HG03159 (cell line): ENCODE measurements around the gene IL4R.
A peak's percentile ranks its signal among the peaks of the same experiment; 100 is the strongest.
"Not testable (repeated sequence)": the region's sequence is repeated elsewhere in the genome, so short reads cannot be mapped to it uniquely, and the experiment has no call there.

Experiments used
- ATAC-seq: cut with Tn5 transposase; IDR thresholded peaks from one replicate; pipeline ENCODE4 v1.9.1; 2021; ENCODE audit warnings: mild to moderate bottlenecking, moderate library complexity; ENCODE audit not compliant: unreplicated experiment

The IL4R gene

DNA sequence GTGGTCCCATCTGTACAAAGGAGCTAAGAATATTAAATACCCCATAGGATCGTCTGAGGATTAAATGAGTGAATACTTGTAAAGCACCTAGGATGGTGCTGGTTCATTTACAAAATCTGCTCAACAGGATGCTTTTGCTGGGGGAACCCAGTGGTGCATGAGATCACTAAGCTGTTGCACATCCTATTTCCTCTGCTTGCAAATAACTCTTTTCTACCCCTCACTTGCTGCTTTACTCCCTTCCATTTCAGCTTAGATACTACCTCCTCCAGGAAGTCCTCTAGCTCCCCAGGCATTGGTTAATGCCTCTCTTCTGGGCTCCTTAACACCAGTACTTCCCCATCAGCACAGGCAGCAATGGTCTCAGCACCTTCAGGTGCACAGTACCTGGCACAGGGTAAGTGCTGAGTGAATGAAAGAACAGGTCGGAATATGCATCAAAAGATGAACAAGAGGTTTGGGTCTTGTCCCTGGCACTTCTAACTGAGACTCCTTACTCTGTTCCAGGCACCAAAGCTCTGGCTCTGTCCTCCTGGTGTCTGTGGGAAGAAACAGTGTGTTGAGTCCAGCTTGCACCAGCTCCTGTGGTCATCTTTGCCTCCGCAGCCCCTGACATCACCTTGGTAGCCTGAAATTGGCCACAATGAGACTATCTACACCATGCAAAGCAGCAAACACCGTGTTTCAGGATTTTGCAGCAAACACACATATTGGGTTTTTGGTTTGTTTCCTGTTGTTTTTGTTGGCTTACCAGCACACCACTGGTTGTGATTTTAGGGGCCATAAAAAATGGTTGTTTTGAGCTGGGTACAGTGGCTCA is 64.1 kb downstream of the IL4R start:
- ATAC-seq: no peak

DNA sequence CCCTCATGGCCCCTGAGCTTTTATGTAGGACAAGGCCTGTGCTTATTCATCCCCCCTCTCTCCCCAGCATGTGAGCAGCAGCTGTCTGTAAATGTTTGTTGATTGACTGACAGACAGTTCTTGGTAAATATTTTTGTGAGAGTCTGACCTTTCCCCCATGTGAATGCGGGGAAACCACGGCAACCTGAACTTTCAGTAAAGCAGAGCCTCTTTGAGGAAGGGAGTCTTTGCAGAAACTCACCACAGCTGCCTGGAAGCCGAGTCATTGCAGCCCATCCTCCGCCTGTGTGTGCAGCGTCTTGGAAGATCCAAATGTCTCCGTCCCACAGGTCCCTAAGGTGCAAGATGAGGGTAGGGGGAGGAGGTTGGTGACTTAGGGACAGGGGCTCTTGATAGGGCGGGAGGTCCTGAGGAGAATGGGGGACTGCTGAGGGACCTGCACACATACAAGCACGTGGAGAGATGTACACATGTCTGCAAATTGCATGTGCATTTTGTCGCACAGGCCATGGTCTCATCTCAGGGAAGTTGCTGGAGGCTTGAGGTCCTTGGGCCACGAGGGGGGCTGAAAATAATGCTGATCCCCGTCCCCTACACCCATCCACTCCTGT is 65.2 kb downstream of the IL4R start:
- ATAC-seq: no peak

DNA sequence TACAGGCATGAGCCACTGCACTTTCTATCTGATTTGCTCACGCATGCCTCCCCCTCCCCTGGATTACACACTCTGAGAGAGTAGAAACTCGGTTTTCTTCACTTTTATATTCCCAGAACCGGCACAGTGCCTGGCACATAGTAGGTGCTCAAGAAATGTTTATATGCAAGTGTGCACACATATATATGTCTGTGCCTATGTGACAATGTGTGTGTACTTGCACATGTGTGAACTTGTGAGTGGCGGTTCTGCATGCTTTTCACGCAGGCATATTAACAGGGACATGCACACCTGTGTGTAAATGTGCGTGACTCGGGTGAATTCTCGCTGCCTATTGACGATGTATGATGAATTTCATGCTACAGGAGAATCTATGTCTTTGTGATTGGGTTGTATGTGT is 66.1 kb downstream of the IL4R start:
- no peak for ATAC-seq

DNA sequence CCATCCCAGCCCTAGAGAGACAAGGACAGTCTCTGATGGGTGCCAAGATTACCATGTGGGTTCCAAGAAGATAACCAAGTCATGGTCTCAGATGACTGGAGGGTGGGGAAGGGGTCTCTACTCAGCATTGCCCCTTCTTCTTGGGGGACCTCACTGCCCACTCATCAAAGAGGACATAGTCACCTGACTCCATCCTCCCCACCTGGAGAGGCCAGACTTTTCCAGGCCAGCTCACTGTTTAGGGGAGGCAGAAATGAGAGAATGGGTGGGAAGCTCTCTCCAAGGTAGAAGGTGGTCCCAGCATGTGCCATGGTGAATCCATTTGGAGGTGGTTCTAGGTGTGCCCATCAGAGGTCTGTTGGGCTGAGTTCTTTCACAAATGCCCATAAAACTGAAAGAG is 67.5 kb downstream of the IL4R start:
- ATAC-seq: no peak

DNA sequence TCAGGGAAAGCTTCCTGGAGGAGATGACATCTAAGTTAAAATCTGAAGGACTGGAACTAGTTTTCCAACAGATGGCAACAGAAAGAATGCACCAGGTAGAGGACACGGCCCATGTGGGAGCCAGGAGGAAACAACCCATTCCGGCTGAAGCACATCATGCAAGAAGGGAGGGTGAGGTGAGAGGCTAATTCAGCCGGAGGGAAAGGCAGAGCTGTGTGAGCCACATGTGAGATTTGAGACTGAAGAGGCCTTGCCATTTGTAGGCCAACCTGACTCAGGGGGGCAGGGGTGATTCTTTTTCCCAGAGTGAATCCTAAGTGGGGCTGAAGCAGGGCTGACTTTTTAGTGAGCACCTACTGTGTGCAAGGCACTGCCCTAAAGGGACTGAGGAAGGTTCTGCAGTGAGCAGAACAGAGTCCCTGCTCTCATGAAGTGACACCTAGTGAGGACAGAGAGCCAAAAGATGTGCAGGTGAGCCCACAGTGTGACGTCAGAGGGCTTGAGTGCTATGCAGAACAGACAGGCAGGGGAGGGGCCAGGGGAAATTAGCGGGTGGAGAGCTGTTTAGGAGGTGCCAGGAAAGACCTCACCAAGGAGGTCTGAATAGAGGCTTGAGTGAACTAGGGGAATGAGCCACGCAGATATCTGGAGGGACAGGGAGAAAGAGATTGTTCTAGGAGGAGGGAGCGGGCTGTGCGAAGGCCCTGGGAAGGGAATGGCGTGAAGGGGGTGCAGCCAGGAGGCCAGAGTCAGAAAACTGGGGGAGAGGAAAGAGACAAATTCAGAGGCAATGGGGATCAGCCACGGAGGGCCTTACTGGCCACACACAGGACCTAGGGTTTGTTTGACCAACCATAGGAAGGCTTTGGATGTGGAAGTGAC is 68.4 kb downstream of the IL4R start:
- no peak for ATAC-seq

DNA sequence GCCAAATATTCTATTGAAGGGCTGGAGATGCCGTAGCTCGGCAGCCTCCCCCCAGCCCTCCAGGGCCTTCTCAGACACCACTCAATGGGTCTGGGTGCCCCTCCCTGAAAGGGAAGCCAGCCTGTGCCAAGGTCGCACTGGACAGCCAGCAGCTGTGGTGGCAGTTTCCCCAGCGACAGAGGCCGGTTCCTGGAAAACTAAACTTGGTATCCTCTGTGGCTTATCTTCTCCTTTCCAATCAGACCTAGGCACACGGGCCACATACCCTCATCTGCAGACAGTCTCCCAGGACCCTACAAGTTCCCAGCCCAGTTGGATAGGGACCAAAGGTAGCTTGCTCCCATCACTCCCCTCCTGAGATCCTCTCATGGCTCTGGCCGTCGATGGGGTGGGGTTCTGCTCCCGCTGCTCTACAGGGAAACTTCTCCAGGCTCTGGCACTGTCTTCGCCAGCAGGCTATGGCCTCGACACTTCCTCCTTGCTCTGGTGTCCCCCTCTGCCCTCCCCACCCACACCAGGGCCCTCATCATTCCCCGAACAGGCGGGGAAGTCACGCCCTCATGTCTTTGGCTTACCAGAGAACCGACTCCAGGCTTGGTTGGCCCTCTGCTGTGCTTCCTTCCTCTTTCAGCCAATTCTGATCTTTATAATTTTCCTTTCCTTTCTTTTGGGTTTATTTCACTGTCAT is 69.9 kb downstream of the IL4R start:
- no peak for ATAC-seq

DNA sequence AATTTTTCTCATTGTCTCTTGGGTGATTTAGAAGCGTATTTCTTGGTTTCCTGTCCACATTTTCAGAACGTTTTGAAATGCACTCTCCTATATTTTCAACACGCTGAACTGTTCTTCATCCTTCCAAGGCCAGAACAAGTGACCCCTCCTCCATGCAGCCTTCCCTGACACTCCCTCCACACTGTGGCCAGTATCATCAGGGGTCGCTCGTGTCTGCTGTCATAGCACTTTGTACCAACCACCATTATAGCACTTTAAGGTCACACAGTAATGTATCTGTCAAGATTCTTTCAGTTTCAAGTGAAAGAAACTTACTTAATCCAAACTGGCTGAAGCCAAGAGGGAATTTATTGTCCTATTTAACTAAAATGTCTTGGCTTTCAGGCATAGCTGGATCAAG is 70.7 kb downstream of the IL4R start:
- ATAC-seq: no peak

DNA sequence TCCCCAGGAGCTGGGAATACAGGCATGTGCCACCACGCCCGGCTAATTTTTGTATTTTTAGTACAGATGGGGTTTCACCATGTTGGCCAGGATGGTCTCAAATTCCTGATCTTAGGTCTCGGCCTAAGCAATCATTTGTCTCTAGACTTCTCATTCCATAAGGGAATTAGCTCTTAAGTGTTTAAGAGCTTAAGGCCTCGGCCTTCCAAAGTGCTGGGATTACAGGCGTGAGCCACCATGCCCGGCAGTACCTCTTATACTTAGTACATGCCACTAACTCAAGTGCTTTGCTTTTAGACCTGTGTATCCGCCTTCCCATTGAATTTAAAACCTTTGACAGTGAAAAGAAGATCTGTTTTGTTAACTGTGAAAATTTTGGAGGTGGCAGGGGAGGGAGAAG is 71.6 kb downstream of the IL4R start:
- ATAC-seq: no peak

DNA sequence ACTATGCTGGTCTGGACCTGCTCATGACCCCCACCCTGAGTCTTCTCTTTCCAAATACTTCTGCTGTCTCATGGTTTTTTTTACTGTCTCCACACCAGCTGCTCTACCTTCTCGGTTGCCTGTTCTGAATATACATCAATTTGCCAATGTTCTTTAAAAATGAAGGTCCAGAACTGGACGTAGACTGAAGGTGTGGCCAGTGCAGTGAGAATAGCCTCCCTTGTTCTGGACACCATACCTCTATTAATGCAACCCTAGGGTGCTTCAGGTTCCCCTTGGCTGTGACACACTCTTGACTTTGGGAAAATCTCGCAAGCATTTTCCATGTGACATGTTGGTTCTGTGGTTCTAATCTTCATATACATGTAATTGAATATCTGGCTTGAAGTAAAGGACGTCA is 72.9 kb downstream of the IL4R start:
- ATAC-seq: no peak

DNA sequence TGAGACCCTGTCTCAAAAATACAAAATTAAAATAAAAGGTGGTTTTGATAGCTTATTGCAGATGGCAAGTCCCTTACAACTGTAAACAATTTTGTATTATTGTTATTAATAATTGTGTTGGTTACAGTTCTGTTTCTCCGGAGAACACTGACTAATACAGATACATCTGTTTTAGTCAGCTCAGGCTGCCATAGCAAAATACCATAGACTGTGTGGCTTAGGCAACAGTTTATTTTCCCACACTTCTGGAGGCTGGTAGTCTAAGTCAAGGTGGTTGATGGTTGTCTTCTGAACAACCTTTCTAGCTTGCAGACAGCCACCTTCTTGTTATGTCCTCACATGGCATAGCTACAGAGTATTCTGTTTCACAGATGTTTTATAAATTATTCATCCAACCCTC is 74.0 kb downstream of the IL4R start:
- ATAC-seq: peak; percentile 69

DNA sequence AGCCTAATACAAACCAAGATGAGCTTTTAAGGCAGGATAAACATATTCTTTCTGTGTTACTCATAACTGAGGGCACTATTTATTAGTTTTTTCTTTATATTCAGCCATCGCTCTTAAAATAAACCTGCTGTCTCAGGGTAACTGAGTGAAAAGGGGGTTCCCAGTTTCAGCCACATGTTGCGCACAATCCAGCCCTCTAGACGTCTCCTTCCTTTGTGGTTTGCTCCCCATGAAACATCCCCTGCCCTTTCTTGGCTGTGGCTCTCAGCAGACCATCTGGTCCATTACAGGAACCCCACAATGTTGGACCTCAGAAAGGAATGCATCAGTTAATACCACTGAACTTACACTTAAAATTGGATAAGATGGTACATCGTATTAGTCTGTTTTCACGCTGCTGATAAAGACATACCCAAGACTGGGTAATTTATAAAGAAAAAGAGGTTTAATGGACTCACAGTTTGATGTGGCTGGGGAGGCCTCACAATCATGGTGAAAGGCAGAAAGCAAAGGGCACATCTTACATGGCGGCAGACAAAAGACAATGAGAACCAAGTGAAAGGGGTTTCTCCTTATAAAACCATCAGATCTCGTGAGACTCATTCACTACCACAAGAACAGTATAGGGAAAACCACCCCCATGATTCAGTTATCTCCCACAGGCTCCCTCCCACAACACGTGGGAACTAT is 75.6 kb downstream of the IL4R start:
- no peak for ATAC-seq

DNA sequence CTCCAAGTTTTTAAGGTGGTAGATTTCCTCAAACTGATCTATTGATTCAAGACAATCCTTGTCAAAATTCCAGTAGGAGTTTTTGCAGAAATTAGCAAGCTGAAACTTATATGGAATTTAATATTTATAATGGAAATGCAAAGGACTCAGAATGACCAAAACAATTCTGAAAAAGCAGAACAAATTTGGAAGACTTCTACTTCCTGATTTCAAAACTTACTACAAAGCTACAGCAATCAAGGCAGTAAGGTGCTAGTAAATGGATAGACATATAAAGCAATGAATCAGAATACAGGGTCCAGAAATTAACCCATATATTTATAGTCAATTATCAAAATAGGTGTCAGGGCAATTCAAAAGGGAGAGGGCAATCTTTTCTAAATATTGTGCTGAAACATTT is 76.4 kb downstream of the IL4R start:
- ATAC-seq: no peak

DNA sequence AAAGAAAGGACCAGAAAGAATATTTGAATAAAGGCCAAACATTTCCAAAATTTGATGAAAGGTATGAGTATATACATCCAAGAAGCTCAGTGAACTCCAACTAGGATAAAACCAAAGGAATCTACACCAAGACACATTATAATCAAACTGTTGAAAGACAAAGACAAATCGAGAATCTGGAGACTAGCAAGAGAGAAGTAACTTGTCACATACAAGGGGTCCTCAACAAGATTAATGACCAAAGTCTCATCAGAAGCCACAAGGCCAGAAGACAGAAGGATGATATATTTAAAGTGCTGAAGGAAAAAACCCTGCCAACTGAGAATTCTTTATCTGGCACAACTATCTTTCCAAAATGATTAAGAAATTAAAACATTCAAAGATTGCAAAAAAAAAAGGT is 78.9 kb downstream of the IL4R start:
- no peak for ATAC-seq

DNA sequence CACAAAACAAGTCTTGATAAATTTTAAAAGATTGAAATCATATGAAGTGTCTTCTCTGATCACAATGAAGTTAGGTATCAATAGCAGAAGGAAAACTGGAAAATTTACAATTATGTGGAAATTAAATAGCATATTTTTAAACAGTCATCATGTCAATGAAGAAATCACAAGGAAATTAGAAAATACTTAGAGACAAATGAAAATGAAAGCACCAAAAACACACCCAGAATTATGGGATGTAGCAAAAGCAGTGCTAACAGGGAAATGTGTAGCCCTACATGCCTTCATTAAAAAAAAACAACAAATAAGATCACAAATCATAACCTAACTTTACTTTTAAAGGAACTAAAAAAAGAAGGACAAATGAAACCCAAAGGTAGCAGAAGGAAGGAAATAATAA is 80.7 kb downstream of the IL4R start:
- no peak for ATAC-seq

DNA sequence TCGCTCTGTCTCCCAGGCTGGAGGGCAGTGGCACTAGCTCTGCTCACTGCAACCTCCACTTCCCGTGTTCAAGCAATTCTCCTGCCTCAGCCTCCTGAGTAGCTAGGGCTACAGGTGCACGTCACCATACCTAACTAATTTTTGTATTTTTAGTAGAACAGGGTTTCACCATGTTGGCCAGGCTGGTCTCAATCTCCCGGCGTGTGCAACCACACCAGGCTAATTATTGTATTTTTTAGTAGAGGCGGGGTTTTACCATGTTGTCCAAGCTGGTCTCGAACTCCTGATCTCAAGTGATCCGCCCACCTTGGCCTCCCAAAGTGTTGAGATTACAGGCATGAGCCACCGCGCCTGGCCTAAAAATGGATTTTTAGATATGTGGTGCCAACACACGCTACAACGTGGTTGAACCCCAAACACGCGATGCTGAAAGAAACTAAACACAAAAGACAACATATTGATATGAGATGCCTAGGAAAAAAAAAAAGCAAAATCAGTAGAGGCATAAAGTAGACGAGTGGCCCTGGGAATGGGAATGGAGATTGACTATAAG is 84.6 kb downstream of the IL4R start:
- not testable (repeated sequence) for ATAC-seq

DNA sequence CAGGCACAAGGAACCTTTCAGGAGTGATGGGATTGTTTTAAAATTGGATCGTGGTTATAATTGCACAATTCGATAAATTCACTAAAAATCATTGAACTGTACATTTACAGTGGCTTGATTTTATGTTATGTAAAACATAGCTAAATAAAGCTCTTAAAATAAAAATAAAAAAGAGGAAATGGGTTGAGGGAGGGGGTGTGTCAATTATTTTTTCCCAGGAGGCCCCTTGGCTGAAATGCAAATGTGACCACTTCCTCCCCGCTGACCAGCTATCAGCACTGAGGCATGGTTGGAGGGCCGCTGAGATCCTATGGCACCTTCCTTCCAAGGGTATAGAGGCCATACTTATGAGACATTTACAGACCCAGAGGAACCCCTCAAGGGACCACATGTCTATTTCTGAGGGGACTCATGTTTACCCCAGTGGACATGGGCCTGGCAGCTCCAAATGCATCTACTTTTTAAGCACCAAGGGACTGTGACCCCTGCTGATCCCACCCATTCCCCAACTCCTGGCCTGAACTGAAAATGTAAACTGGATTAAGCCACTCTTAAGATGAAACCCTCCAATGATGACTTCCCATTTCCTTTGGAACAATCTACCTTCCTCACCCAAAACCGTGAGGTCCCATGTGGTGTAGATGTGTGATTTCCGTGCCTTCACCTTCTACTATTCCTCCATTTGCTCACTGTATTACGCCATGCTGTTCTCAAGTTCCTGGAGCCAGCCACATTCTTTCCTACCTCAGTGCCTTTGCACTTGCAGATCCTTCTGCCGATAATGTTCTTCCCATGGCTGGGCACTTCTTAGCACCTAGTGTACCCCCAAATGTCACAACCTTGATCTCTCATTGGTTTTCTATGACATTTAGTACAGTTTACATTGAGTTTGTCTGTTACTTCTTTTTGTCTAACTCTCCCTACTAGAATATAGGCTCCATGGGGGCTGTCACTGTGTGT is 85.4 kb downstream of the IL4R start:
- ATAC-seq: no peak

DNA sequence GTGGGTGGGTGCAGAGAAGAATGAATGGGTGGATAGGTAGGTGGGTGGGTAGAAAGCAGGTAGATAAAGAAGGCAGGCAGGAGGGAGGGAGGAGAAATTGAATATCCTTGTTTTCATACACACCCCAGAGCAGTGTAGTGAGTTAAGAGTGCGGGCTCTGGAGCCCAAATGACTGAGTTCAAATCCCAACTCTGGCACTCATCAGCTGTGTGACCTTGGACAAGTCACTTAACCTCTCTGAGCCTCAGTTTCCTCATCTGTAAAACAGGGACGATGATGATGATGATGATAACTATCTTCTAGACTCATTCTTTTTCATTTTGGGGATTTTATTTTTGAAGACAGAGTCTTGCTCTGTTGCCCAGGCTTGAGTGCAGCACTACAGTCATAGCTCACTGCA is 86.2 kb downstream of the IL4R start:
- no peak for ATAC-seq

DNA sequence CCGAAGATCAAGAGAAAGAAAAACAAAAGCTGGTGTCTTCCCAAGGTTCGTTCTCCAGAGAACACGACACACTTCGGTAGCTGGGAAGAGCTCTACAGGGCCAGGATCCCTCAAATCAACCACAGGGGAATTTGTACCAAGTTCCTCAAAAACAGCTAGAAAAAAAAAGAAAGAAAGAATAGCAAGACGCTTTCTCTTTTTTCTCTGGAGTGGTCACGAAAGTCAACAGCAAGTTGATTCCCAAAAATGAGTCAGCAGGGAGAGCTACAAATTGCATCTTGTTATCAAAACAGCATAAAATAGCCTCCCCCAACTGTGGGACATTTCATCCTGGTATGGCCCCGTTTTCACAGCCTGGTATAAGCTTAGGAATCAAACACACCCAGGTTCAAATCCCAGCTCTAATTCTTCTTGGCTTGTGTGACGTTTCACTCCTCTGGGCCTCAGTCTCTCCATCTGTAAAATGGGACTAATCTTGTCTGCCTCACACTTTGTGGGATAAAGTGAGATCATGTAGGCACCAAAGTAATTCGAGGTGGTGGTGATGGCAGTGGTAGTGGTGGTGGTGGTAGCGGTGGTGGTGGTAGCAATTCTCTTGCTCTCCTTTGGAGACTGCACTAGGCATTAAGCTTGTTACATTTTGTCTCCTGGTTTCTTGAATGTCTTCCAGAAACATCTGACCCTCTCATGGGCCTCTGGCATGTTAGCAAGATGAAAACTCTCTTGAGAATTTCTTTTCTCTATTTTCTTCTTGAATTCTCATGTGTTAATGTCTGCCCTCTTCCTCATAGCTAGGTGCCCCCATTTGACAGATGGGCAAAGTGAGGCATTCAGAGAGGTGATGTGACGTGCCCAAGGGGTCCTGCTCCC is 87.2 kb downstream of the IL4R start:
- no peak for ATAC-seq
